ENCODE data around the gene FERMT3.
"Not testable (repeated sequence)": the region's sequence is repeated elsewhere in the genome, so short reads cannot be mapped to it uniquely, and the experiment has no call there.

FERMT3 gene

GRCh38 chr11:64245401-64245796, 38.9 kb downstream of the FERMT3 start:
- no peak for TF ChIP-seq CTCF (IDR thresholded peaks at IDR 0.05; ENCODE audit: control insufficient read depth, insufficient read depth, low read depth, low read length, missing control alignments)
- DNase-seq (ENCODE audit: low read depth) = no peak

GRCh38 chr11:64245797-64246620, 39.5 kb downstream of the FERMT3 start:
- no peak for TF ChIP-seq CTCF (IDR thresholded peaks at IDR 0.05; ENCODE audit: control insufficient read depth, insufficient read depth, low read depth, low read length, missing control alignments)
- peak overlapping the region; percentile 95 for H3K4me3 ChIP-seq (ENCODE audit: control insufficient read depth, low read depth, low read length)
- DNase-seq (ENCODE audit: low read depth) = peak; percentile 59

More at GRCh38 chr11:64245401-64245796, 38.9 kb downstream of the FERMT3 start:
- H3K4me3 ChIP-seq (ENCODE audit: control insufficient read depth, low read depth, low read length) = peak overlapping the region; percentile 95

GRCh38 chr11:64246621-64246870, 40.0 kb downstream of the FERMT3 start:
- DNase-seq (ENCODE audit: low read depth) = not testable (repeated sequence)
- peak overlapping the region; percentile 95 for H3K4me3 ChIP-seq (ENCODE audit: control insufficient read depth, low read depth, low read length)

GRCh38 chr11:64246871-64247728, 40.6 kb downstream of the FERMT3 start, which contains the start of gene PPP1R14B:
TSS of gene PPP1R14B (minus strand) at chr11:64246943. CDS start at chr11:64246673, 270 bp downstream.
- peak within 1 kb of the TSS; percentile 95 for H3K4me3 ChIP-seq (ENCODE audit: control insufficient read depth, low read depth, low read length)
- TF ChIP-seq CTCF (IDR thresholded peaks at IDR 0.05; ENCODE audit: control insufficient read depth, insufficient read depth, low read depth, low read length, missing control alignments) = no peak
- no peak for DNase-seq (ENCODE audit: low read depth)

GRCh38 chr11:64247729-64248531, 41.4 kb downstream of the FERMT3 start:
- DNase-seq (ENCODE audit: low read depth) = no peak
- no peak for TF ChIP-seq CTCF (IDR thresholded peaks at IDR 0.05; ENCODE audit: control insufficient read depth, insufficient read depth, low read depth, low read length, missing control alignments)
- H3K4me3 ChIP-seq (ENCODE audit: control insufficient read depth, low read depth, low read length) = peak overlapping the region; percentile 81

GRCh38 chr11:64248578-64248977, 42.1 kb downstream of the FERMT3 start:
- DNase-seq (ENCODE audit: low read depth) = no peak
- no peak for TF ChIP-seq CTCF (IDR thresholded peaks at IDR 0.05; ENCODE audit: control insufficient read depth, insufficient read depth, low read depth, low read length, missing control alignments)
- no peak overlapping the region for H3K4me3 ChIP-seq (ENCODE audit: control insufficient read depth, low read depth, low read length)

All from AG09309 (cell line).